Stimulated activated CD8-positive, alpha-beta memory T cell treated with anti-CD3 and anti-CD28 coated beads, Interleukin-4, amount 100 ng/mL, for 24 hours (primary cell): ENCODE data around the gene NRN1L.
A peak's percentile ranks its signal among the peaks of the same experiment; 100 is the strongest.
"Not testable (repeated sequence)": the region's sequence is repeated elsewhere in the genome, so short reads cannot be mapped to it uniquely, and the experiment has no call there.

ENCODE experiments used
- DNase-seq: peaks from one replicate; pipeline ENCODE4 v3.0.0-alpha.2; 2020; ENCODE audit warnings: low read depth

The NRN1L gene

GRCh38 chr16:67884684-67885083 lies at the start of gene NRN1L:
NRN1L (plus strand) TSS chr16:67884885; CDS start chr16:67884904, 19 bp downstream.
- DNase-seq = no peak

GRCh38 chr16:67837190-67837589 lies 47.5 kb upstream of the NRN1L start:
- not testable (repeated sequence) for DNase-seq

- no peak for DNase-seq
Observed at GRCh38 chr16:67837811-67838210, 46.9 kb upstream of the NRN1L start.

DNA sequence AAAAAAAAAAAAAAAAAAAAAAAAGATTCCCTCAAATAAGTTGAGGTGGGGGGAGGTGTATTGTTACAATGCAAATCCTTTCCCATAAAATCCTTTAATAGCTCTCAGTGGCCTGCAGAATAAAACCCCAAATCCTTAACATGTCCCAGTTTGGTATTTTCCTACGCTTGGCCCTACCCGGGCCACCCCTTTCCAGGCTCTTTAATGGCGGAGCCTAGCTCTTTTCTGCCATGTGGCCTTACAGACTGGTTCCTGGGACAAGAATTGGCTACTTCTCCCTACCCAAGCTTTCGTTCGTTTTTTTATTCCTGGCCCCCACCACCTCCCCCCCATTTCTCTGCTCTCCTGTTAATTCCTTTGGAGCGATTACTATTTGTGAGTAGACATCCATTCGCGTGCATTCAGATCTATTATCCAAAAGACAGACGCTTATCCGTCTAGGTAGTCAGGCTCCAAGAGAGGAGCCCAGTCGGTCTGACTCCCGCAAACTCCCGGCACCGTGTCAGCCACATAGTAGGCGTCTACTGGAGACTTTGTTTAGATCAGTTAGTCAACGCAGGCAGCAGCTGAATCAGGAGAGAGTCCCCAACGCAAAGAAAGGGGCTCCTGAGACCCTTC lies 43.4 kb upstream of the NRN1L start:
- no peak for DNase-seq

DNA sequence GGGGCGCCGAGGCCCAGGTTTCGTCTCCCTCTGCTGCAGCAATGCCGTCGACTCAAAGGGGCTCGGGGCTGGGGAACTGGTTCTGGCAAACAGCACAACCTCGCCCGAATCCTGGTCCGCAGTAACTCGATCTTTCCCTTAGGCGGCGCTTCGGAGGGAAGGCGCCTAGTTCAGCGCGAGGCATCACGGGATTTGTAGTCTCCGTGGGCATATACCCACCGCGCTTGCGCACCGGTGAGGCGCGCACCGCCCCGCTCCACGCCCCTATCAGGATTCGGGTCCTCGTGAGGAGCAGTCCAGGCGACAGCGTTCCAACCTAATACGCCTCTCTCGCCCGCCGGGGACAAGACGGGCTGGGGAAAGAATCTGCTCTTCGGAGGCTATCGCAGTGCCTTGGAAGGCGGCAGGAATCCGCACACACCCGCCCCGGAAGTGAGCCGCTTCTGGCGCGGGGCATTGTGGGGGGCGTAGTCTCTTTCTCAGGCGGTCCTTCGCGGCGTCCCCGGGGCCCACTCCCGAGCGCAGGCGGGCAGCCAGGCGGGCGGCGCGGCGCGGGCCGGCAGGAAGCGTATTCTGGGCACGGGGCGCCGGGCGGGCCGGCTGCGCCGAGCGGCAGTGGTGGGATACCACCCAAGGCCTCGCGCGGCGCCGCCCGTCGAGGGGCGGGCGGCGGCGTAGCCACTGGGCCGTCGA lies 42.7 kb upstream of the NRN1L start, which contains the start of gene THAP11:
THAP11 (plus strand) TSS at position 505 of the 693 bp plus-strand sequence. CDS start 235 bp downstream, outside the sequence.
- DNase-seq = peak; percentile 89

DNA sequence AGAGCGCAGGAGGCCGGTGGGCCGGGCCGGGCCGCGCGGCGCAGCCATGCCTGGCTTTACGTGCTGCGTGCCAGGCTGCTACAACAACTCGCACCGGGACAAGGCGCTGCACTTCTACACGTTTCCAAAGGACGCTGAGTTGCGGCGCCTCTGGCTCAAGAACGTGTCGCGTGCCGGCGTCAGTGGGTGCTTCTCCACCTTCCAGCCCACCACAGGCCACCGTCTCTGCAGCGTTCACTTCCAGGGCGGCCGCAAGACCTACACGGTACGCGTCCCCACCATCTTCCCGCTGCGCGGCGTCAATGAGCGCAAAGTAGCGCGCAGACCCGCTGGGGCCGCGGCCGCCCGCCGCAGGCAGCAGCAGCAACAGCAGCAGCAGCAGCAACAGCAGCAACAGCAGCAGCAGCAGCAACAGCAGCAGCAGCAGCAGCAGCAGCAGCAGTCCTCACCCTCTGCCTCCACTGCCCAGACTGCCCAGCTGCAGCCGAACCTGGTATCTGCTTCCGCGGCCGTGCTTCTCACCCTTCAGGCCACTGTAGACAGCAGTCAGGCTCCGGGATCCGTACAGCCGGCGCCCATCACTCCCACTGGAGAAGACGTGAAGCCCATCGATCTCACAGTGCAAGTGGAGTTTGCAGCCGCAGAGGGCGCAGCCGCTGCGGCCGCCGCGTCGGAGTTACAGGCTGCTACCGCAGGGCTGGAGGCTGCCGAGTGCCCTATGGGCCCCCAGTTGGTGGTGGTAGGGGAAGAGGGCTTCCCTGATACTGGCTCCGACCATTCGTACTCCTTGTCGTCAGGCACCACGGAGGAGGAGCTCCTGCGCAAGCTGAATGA lies 42.0 kb upstream of the NRN1L start:
- peak; percentile 33 for DNase-seq

DNA sequence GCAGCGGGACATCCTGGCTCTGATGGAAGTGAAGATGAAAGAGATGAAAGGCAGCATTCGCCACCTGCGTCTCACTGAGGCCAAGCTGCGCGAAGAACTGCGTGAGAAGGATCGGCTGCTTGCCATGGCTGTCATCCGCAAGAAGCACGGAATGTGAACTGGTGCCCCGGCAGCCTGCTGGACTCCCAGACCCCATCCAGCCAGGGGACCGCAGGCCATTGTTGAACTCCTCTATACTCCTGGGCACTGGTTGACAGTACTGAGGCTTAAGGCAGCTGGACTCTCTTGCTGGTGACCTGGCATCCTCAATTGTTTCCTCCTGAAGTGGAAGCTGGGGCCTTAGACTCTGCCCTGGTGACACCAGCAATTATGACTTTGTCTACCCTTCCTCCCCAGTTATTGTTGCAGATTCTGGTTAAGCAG lies 41.3 kb upstream of the NRN1L start:
- no peak for DNase-seq

DNA sequence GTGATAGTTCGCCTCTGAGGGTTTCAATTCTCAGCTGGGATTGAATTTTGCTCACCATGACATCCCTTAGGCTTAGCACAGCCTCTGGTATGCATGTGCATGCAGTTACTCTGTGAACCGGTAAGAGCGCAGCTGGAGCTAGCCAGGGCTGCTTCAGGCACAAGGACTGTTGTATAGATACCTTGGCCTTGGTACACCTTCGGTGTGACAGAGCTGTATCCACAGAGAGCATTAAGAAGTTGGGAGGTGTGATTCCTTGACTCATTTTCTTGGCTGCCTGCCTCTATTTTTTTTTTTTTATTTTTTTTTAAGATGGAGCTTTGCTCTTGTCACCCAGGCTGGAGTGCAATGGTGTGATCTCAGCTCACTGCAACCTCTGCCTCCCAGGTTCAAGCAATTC lies 40.2 kb upstream of the NRN1L start:
- no peak for DNase-seq

- no peak for DNase-seq
Observed at GRCh38 chr16:67845291-67846062, 39.2 kb upstream of the NRN1L start.

GRCh38 chr16:67846063-67846319 lies 38.7 kb upstream of the NRN1L start:
- no peak for DNase-seq

GRCh38 chr16:67846320-67847063 lies 38.2 kb upstream of the NRN1L start, which contains the start of gene NUTF2:
NUTF2 (plus strand) TSS chr16:67846933; CDS start chr16:67865131, 18,198 bp downstream.
- peak; percentile 91 for DNase-seq

- DNase-seq = no peak
Observed at GRCh38 chr16:67847064-67847861, 37.4 kb upstream of the NRN1L start, which contains the start of gene CENPT. CENPT (minus strand) TSS chr16:67847693; CDS start chr16:67833859, 13,834 bp downstream.

DNA sequence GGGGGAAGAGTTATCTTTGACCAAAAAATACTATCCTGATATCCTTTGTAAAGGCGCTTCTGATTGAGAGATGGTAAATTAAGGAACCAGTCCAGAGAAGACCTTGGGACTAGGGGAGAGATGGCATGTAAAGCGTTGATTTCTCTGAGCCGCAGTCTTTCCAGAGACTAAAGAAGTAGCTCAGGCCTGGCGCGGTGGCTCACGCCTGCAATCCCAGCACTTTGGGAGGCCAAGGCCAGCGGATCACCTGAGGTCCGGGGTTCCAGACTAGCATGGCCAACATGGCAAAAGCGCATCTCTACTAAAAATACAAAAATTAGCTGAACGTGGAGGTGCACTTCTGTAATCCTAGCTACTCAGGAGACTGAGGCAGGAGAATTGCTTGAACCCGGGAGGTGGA lies 36.6 kb upstream of the NRN1L start:
- no peak for DNase-seq

GRCh38 chr16:67853670-67854069 lies 31.0 kb upstream of the NRN1L start:
- no peak for DNase-seq

DNA sequence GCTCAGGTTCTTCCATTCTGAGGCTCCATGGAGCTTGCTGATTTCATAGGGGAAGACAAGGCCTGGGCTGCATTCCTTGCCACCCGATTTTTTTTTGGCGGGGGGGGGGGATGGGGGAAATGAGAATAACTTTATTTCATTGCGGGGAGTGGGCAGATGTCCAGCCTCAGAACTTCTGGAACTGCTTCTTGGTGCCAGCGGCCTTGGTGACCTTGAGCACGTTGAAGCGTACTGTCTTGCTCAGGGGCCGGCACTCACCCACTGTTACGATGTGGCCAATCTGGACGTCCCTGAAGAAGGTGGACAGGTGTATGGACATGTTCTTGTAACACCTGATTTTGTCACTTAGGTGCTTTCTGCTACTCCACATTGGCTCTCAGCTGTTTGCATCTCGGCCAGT lies 28.9 kb upstream of the NRN1L start:
- DNase-seq = no peak

- no peak for DNase-seq
Observed at GRCh38 chr16:67856927-67857546, 27.6 kb upstream of the NRN1L start.

DNA sequence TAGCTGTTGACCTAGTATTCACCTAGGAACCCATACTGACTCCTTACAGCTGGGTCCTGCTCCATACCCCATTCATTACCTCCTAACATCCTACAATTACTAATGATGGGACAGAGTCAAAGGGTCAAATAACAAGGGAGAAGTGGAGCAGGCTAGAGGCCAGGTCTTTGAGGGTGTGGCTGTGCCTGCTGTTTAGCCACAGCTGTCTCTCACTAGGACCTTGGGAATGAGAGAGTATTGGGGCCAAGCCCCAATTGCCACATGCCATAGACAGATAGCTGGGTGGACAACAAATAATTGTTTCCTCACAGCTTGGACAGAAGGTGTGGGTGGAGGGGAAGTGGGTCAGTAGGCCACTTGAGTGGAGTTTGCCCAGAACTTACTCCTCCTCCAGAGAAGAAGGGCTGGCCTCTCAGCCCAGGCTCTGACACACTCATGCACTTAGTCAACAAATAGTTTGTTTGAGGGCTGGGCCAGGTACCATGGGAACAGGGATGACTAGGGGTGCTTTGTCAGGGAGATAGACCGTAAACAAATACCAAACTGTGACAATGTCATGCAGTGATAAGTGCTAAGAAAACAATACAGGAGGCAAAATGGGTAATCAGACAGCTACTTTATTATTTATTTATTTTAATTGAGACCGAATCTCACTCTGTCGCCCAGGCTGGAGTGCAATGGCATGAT lies 27.0 kb upstream of the NRN1L start:
- DNase-seq = no peak

DNA sequence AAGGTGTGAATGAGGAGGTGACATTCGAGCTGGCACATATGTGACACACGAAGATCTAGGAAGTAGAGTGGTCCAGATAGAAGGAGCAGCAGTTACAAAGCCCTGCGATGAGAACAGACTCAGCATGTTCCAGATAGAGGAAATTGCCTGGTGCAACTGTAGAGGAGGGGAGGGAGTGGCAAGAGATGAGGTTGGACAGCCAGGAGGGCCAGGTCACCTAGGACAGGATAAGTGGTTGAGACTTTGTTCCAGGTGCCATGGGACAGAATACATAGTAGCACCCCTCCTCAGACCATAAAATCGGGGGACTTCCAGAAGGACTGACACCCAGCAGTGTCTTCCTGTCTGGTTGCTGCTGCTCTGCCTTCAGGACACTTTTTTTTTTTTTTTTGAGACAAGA lies 26.2 kb upstream of the NRN1L start:
- DNase-seq = no peak
